ENCODE results near the gene PSORS1C2.
"Not testable (repeated sequence)": the region's sequence is repeated elsewhere in the genome, so short reads cannot be mapped to it uniquely, and the experiment has no call there.

Gene PSORS1C2

DNA sequence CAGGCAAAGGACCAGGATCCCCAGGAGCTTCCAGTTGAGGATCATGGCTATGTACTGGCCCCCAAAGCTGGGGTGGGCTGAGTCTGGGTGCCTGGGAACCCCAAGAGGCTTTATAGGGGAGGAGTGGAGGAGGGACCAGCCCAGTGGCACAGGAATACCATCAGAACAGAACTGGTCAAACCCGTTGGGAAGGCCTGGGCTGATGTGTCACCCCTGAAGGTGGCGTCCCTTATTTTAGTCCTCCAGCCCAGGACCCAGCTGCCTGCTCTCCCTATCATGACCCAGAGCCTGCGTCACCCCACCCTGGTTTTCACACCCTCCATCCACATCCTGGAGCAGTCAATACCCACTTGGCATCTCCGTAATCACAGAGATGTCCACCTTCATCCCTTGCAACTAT is at the start of gene PSORS1C2:
TSS of gene PSORS1C2 (minus strand) at position 85 of the 400 bp plus-strand sequence. CDS start at position 45, 40 bp downstream.
- no peak for DNase-seq

DNA sequence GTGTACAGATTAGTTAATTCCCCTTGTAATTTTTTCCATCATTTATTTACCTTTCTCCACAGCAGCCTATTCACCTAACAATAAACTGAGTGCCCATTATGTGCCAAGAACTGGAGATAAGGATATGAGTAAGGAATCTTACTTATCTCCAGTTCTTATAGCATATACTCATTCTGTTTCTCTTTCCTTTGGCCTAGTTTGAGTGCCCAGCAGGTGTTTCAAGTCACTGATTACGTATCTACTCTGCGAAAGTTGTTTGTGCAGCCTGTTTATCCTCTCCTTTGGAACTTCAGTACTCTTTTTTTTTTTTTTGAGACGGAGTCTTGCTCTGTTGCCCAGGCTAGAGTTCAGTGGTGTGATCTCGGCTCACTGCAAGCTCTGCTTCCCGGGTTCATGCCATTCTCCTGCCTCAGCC is 48.9 kb upstream of the PSORS1C2 start:
- no peak for DNase-seq

DNA sequence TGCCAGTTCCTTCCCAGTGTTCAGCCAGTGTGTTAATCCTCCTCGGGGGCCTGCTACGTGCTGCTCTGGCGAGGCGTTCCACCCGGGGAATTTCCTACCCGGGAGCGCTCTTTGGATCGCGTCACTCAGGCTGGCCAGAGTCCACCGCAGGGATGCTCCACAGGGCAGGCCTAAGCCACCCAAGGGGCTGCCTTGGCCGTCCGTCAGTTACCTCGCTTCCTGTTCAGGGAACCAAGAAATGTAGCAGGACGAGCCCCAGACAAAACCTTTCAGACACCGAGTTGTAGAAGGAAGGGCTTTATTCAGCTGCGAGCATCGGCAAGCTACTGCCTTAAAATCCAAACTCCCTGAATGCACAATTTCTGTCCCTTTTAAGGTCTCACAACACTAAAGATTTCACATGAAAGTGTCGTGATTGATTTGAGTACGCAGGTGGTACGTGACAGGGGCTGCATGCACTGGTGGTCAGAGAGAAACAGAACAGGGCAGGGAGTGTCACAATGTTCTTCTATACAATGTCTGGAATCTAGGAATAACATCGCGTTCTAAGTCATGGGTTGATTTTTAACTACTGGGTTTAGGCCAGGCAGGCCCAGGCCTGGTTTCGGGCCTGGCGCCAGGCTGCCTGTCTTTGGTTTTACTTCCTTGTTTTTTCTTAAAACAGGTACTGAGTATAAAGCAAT is 47.3 kb upstream of the PSORS1C2 start:
- no peak for DNase-seq

DNA sequence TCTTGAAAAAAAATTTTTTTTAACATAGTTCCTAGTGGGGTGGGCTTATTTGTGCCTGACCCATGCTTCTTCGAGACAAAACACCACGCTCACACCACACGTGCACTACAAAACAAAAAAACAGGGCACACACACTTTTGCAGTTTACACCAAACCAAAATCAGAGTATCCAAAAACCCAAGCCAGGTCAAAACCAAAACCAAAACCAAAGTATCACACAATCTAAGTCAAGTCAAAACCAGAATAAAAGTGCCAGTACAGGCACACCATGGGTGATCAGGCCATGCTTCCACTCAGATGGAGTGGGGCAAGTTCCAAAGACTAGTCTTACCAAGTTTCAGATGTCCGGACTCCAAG is 46.8 kb upstream of the PSORS1C2 start:
- not testable (repeated sequence) for DNase-seq

DNA sequence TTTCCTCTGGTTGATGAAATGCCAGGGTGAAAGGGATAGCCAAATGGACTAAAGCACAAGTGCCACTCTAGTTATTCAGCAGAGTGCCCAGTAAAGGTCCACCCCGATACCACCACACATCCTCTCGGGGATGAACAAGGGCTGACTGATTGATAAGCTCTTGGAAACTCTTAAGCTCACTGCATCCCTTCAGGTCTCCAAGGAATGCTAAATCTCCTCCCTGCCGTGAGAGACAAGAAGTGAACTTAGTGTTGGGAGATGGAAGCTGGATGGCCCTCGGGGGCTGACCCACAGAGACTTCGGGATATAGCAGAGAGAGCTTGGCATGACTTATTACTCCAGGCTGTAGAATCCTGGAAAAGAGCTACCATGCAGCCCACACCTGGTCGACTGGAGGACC is 45.0 kb upstream of the PSORS1C2 start:
- not testable (repeated sequence) for DNase-seq

DNA sequence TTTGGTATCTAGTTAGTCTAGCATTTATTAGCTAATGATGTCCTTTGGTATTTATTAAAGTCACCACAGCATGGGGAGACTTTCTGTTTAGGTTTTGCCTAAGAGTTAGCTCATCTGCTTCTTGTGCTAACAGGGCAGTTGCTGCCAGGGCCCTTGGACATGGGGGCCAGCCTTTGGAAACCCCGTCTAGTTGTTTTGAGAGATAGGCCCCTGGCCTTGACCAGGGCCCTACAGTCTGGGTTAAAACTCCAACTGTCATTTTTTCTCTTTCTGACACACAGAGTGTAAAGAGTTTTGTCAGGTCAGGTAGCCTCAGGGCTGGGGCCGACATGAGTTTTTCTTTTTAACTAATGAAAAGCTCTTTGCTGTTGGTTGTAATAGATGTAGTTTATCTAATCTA is 44.4 kb upstream of the PSORS1C2 start:
- DNase-seq: not testable (repeated sequence)

DNA sequence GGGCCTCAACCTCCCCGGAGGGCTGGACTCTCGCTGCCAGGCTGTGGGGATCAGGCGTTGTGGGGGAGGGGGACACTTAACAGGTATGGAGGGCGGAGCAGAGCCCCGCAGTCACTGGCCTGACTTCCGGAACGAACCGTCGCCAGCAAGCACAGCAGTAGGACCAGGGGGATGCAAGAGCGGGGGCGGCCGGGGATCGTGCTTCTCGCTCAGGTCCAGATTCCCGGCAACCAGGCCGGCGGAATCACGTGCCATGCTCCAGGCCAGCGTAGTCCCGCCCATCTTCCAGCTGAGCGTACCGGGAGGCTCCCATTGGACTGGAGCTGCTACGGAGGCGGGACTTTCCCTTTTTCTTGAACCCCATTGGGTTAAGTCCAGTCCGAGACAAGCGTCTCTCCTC is 41.6 kb upstream of the PSORS1C2 start:
- DNase-seq: peak in 1 of 2 donors; percentile 30

DNA sequence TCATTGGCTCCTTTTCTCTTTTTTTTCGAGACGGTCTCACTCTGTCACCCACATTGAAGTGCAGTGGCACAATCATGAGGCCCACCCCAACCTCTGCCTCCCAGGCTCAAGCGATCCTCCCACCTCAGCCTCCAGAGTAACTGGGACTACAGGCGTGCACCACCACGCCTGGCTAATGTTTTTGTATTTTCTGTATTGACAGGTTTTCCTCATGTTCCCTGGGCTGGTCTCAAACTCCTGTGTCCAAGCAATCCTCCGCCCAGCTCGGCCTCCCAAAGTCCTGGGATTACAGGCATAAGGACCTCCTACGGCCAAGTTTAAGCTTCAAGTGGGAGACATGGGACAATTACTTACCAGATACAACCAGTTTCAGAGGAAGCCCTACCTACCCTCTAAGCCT is 41.0 kb upstream of the PSORS1C2 start:
- no peak for DNase-seq

DNA sequence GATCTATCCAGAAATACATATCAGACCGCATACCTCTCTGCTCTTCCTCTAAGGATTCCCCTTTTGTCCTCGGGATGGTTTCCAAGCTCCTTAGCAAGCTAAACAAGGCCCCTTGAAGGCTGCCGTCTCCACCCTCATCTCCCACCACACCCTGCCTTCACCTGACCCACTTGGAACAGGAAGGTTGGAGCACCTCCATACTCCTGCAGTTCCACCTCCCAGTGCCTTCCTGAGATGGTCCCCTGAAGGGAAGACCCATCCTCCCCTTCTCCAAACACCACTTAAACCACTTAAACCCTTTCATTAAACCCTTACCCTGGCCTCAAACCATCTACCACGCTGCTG is 40.1 kb upstream of the PSORS1C2 start:
- DNase-seq: no peak

DNA sequence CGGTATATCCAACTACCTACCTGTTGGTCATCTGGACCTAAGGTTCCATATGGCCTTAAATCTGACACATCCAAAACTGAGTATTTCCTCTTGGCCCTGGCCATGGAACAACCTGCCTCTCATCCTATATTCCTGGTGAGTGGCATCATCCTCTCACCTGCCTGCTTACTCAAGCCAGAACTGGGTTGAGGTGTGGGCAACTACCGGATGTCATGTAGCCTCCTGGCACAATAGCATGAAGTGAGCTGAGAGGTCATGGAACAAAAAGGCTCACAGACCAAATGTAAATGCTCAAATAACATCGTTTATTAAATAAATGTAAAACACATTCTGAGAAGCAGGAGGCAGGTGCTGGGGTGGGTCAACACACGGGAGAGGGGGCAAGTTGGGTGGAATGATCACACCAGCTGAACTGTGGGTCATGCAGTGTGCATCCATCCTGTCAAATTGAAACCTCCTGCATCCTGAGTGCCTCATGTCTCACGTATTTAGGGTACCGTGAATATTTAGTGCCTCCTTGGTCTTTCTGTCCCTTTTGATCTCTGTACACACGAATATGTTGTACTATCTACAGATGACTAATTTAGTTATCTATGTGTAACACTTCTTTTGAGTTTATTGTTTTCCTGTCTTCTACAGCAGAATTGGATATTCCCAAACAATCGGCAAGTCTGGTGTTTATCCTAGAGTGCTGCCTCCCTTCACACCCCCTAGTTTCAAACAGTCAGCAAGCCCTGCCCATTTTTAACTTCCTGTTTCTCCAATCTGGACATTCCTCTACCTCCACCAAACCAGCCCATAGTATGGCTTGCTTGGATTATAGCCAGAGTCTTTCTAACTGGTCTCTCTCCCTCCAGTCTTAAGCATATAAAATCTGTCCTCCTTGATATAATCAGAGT is 39.5 kb upstream of the PSORS1C2 start:
- no peak for DNase-seq

DNA sequence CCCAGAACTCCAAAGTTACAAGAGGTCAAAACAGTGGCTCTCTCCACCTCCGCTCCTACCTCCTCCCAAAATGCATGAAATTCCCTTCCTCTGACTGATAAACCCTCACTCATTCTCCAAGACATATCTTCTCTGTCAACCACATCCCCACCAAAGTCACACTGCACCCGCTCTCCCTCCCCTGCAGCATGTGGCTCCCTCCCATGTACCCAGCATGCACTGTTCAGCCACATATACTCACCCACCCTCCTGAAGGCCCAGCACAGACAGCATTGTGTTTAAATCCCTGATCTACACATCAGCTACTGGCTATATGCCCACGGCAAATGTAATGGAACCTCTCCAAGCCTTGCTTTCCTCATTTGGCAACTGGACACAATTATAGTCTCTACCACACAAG is 37.1 kb upstream of the PSORS1C2 start:
- no peak for DNase-seq

DNA sequence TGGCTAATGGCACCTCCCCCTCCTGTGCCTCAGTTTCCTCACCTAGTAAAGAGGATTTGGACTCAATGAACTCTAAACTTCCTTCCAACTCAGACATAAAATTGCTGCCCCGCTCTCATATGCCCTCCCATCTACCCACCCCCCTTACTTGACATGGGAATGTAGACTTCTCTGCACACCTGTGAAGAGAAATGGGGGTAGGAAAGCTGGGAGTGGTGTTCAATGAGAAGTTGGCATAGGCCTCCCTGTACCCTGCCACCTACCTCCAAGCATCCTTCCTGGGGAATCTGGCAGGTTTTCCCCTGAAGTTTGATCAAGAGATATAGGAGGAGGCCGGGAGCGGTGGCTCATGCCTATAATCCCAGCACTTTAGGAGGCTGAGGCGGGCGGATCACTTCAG is 35.5 kb upstream of the PSORS1C2 start:
- no peak for DNase-seq

DNA sequence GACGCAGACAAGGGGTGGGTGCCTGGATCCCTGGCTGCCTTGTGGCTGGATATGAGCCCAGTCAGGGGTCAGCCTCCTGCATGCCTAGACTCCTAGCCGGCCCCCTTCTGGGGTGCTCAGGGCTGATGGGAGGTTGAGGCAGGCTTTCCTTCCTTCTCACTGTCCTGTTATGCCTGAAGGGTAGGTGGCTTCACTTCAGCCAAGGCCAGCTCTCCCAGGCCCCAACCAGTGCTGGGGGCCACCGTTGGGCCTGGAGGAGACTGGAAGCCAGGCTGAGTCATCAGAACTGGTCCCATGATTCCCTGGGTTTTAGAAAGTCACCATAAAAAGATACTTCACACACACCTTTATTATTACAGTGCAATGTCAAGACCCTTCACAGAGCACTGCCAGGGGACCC is 34.5 kb upstream of the PSORS1C2 start:
- no peak for DNase-seq

DNA sequence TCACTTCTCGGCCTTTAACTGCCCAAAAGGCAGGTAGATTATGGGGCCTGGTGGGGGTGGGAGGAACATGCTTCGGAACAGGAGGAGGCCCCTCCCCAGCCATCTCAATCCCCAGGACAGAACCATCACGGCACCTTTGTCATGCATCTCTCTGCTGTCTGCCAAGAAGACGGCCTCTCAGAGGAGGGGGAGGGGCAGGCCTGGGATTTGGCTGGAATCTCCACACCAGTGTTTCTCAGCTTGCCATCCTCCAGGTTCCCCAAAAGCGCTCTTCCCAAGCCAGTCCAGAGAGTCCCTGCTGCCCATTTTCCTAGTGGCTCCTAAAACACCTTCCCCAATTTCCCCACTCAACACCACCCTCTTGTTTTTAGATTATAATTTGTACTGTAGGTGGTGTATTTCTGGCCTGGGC is 34.1 kb upstream of the PSORS1C2 start:
- no peak for DNase-seq

DNA sequence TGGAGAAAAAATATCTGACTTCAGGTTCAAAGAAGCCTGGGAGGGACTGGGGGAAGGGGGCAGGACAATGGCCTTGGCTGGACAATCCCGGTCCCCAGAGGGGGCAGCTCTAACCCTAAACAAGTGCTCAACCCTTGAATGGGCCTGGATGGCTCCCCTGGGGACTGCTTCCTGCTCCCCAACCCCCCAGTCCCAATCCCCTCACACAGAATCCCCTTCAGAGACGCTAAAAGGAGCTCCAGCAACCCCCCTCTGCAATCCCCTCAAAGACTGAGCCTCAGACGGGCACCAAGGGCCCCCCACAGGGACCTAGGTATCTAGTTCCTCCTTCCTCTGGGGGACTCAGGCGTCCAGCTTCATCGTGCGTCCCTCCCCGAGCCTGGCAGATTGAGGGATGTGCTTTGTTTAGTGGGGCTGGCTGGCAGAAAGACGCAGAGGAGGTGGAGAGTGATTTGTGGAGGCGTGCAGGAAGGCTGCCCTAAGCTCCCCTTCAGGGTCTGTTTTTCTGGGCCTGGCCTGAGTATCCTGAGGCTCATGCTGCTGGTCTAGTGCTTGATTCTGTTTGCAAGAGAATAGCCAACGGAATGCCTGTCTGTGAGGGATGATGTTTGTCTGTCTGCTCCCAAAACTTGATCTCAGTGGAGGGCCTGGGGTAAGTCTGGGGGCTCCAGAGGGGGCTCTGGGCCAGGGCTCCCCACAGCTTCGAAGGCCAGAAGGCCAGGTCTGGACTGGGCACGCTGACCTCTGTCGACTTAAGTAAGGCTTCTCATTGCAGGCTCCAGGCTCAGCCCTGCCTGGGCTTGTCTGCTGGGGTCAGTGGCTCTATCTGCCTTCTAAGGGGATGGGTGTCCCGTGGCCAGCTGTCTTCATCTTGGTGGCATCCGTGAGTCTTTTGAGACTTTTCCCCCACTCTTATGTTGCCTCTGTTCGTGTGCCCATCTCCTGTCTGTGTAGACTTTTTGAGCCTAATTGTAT is 33.4 kb upstream of the PSORS1C2 start:
- no peak for DNase-seq

DNA sequence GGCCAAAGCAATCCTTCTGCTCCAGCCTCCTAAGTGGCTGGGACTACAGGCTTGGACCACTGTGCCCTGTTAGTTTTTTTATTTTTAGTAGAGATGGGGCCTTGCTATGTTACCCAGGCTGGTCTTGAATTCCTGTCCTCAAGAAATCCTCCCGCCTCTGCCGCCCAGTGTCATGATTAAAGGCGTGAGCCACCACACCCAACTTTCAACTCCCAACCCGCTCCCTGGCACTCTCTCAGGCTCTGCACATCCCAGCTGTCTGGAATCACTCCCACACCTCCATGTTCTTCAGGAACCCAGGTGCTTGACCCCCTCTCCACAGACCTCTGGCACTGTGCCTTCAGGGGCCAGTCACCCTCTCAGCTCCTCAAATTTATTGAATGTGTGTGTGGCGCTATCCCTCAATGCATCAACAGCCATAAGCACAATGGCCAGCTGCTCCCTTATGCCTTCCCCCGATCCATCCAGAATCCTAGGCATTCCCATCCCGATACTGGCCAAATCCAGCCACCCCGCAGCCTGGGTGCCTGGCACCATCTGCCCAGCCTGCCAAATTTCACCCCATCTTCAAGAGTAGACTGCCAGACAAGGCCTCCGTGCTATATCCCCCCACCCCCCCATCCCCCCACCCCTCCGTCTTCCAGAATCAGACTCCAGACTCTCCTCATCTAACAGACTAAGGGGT is 32.3 kb upstream of the PSORS1C2 start:
- no peak for DNase-seq

DNA sequence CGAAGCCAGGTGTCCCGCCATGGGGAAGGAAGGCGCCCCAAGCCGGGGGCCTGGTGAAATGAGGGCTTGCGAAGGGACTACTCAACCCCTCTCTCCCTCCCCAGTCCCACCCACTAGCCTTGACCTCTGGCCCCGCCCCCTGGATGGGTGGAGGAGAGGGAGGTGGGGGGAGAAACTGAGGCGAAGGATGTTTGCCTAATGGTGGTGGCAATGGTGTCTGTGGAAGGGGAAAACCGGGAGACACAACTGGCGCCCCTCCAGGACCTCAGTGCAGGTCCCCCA is 31.7 kb upstream of the PSORS1C2 start, which contains the start of gene POU5F1:
TSS of gene POU5F1 (minus strand) at position 83 of the 282 bp plus-strand sequence. CDS start at position 21, 62 bp downstream.
- DNase-seq: no peak

DNA sequence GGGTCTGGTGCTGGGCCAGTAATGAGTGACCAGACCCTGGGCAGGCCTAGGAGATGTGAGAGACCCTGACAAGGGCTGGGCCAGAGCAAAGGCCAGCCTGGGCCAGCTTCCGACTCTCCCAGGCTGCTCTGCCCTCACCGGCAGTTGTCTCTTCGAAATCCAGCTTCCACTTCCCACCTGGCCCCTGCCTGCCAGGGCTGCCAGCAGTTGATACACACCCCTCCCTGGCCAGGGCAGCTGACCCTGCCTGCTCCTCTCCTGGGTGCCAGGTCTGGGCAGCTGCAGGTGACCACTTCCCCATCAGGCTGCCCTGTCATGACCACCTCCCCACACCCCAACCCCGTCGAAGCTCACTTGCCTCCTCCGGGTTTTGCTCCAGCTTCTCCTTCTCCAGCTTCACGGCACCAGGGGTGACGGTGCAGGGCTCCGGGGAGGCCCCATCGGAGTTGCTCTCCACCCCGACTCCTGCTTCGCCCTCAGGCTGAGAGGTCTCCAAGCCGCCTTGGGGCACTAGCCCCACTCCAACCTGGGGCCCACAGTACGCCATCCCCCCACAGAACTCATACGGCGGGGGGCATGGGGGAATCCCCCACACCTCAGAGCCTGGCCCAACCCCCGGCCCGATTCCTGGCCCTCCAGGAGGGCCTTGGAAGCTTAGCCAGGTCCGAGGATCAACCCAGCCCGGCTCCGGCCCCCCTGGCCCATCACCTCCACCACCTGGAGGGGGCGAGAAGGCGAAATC is 31.2 kb upstream of the PSORS1C2 start:
- not testable (repeated sequence) for DNase-seq

DNA sequence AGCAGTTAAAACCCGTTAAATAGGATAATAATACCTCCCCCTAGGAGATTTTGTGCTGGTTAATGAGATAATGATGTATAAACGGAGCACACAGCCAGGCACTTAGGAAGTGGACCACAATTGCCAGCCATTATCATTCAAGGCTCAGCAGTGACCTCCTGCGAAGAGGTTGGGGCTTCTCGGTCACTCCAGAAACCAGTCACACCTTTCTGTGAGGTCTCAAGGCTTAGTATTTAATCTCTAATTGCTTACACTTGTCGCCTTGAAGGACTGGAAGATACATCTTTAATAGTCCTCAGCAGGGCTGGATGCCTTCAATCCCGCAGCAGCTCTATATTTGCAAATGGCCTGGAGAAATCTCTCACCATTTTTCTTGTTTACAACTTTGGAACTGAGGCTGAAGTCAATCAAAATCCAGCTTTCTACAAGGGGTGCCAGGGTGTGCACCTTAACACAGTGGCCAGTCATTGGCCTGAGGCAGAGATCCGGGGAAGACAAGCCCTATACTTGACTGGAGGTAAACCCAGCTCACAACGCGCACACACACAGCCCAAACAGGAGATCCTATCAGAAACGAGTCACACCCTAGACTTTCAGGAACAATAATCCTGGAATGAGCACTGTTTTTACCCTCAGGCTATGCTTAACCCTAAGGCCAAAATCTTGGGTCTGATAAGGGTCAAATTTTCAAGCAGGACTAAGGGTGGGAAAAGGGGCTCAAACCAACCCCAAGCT is 30.4 kb upstream of the PSORS1C2 start:
- DNase-seq: no peak

DNA sequence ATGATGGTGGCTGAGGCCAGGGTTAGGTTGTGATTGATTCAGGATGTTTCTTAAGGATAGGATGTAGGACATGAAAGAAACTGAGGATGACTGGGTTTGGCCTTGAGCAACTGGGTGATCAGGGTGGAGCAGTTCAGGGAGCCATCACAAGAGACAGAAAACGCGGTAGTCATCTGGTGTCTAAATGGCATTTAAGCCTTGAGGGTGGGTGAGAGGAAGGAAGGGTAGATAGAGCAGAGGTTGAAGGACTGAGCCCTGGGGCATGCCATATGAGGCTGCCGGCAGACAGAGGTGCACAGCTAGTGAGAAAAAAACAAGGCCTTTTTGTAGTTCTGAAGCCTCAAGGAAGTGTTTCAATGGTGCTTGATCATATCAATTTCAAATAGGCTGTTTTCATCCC is 29.7 kb upstream of the PSORS1C2 start:
- DNase-seq: no peak

DNA sequence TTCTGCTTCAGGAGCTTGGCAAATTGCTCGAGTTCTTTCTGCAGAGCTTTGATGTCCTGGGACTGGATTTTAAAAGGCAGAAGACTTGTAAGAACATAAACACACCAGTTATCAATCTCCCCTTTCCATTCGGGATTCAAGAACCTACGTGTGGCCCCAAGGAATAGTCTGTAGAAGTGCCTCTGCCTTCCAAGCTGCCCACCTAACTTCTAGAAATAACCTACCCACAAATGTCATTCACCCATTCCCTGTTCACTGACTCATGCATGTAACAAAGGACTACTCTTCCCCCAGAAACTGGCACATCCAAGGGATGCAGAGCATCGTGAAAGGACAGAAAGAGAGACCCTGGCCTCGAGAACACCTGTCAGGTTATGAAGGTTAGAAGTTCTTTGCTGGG is 27.1 kb upstream of the PSORS1C2 start:
- DNase-seq: no peak
